ENCODE measurements around the gene PHLDA3. TPM values are rescaled to one million over a fixed set of nuclear protein-coding genes. Genes with fewer than 3 reads are reported as not detected.

PHLDA3 gene
- total and polyA plus RNA-seq, 2 of the 13 experiments (the other 11 are each of a cell fraction or from before 2014, with no cell fraction given) = 16.7 to 33.6 TPM

DNA sequence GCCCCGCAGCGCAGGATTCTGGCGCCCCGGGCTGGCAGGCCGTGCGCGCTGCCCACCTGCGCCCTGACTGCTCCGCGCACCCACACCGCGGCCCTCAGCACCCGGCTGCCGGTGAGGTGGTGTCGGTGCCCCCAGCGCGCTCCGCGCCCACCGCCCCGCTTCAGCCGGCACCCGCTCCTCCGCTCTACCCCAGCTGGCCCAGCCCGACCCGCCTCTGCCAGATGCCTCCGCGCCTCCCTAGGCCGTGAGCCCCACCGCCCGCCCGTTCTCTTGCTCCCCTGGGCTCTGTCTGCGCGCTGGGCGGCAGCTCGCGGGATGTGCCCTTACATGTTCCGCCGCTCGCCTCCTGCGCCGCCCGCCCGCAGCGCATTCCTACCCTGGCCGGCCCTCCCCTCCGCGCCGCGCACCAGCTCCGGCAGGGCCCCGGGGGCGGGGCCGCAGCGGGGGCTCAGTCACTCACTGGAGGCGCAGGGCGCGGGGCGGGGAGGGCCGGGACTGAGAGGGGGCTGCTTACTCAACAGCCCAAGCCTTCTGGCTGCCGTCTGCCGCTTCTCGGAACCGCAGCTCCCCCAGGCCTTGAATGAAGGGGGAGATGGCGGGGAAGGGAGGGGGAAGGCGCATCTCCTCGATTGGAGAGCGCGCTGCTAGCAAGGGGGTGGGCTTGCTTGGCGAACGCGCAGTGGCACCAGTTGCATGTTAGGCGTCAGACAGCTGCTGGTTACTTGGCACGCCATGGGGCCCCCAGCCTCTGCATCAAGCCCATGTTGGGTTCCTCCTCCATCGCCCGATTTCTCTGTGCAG, at the start of gene PHLDA3 (continued):
- TF ChIP-seq STAT6 (CRISPR knock-in tag; IDR thresholded peaks at IDR 0.05; ENCODE audit: borderline replicate concordance) (no peak), NFATC3 (CRISPR knock-in tag; IDR thresholded peaks at IDR 0.05) (no peak), TFDP1 (CRISPR knock-in tag; IDR thresholded peaks at IDR 0.05; ENCODE audit: borderline replicate concordance) (peak; percentile 57; the same call in 1 of the 2 replicates), ZSCAN25 (CRISPR knock-in tag; IDR thresholded peaks at IDR 0.05) (peak; percentile 35; the same call in 1 of the 2 replicates), TCF12 (IDR thresholded peaks at IDR 0.05) (no peak), TCF12 (CRISPR knock-in tag; IDR thresholded peaks at IDR 0.05) (no peak), FOXK1 (CRISPR knock-in tag; IDR thresholded peaks at IDR 0.05; ENCODE audit: borderline replicate concordance, low read depth) (no peak), GLI4 (CRISPR knock-in tag; IDR thresholded peaks at IDR 0.05; ENCODE audit: borderline replicate concordance) (no peak), ZNF782 (CRISPR knock-in tag; IDR thresholded peaks at IDR 0.05; ENCODE audit: borderline replicate concordance) (no peak), ATF1 (CRISPR knock-in tag; IDR thresholded peaks at IDR 0.05) (no peak), JDP2 (CRISPR knock-in tag; IDR thresholded peaks at IDR 0.05; ENCODE audit: borderline replicate concordance) (no peak), ZNF569 (CRISPR knock-in tag; IDR thresholded peaks at IDR 0.05; ENCODE audit: borderline replicate concordance) (no peak), KLF15 (CRISPR knock-in tag; IDR thresholded peaks at IDR 0.05; ENCODE audit: borderline replicate concordance) (0 out of 2 replicates have a peak, but pooled peaks have one; percentile 20), ZNF775 (CRISPR knock-in tag; IDR thresholded peaks at IDR 0.05; ENCODE audit: borderline replicate concordance) (no peak)
- TF ChIP-seq, protein P1, sequence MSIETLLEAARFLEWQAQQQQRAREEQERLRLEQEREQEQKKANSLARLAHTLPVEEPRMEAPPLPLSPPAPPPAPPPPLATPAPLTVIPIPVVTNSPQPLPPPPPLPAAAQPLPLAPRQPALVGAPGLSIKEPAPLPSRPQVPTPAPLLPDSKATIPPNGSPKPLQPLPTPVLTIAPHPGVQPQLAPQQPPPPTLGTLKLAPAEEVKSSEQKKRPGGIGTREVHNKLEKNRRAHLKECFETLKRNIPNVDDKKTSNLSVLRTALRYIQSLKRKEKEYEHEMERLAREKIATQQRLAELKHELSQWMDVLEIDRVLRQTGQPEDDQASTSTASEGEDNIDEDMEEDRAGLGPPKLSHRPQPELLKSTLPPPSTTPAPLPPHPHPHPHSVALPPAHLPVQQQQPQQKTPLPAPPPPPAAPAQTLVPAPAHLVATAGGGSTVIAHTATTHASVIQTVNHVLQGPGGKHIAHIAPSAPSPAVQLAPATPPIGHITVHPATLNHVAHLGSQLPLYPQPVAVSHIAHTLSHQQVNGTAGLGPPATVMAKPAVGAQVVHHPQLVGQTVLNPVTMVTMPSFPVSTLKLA (IDR thresholded peaks at IDR 0.05) = no peak
- TF ChIP-seq, protein P2, sequence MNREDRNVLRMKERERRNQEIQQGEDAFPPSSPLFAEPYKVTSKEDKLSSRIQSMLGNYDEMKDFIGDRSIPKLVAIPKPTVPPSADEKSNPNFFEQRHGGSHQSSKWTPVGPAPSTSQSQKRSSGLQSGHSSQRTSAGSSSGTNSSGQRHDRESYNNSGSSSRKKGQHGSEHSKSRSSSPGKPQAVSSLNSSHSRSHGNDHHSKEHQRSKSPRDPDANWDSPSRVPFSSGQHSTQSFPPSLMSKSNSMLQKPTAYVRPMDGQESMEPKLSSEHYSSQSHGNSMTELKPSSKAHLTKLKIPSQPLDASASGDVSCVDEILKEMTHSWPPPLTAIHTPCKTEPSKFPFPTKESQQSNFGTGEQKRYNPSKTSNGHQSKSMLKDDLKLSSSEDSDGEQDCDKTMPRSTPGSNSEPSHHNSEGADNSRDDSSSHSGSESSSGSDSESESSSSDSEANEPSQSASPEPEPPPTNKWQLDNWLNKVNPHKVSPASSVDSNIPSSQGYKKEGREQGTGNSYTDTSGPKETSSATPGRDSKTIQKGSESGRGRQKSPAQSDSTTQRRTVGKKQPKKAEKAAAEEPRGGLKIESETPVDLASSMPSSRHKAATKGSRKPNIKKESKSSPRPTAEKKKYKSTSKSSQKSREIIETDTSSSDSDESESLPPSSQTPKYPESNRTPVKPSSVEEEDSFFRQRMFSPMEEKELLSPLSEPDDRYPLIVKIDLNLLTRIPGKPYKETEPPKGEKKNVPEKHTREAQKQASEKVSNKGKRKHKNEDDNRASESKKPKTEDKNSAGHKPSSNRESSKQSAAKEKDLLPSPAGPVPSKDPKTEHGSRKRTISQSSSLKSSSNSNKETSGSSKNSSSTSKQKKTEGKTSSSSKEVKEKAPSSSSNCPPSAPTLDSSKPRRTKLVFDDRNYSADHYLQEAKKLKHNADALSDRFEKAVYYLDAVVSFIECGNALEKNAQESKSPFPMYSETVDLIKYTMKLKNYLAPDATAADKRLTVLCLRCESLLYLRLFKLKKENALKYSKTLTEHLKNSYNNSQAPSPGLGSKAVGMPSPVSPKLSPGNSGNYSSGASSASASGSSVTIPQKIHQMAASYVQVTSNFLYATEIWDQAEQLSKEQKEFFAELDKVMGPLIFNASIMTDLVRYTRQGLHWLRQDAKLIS (CRISPR knock-in tag; IDR thresholded peaks at IDR 0.05) = no peak
- TF ChIP-seq, protein P3, sequence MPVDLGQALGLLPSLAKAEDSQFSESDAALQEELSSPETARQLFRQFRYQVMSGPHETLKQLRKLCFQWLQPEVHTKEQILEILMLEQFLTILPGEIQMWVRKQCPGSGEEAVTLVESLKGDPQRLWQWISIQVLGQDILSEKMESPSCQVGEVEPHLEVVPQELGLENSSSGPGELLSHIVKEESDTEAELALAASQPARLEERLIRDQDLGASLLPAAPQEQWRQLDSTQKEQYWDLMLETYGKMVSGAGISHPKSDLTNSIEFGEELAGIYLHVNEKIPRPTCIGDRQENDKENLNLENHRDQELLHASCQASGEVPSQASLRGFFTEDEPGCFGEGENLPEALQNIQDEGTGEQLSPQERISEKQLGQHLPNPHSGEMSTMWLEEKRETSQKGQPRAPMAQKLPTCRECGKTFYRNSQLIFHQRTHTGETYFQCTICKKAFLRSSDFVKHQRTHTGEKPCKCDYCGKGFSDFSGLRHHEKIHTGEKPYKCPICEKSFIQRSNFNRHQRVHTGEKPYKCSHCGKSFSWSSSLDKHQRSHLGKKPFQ (CRISPR knock-in tag; IDR thresholded peaks at IDR 0.05; ENCODE audit: insufficient replicate concordance) = peak; percentile 51
